WTC11 (cell line): ENCODE results near the gene CNOT1. TPM values are rescaled to one million over a fixed set of nuclear protein-coding genes. Genes with fewer than 3 reads are reported as not detected.

Experiments
- ATAC-seq: fragments of 200-7000 bp; cut with Tn5 transposase; 2 replicates; pipeline ENCODE4 v1.10.0; 2021; ENCODE audit warnings: mild to moderate bottlenecking, moderate library complexity
- CTCF ChIA-PET: fragments of 300-600 bp; sonication (Branson Sonifier 250); formaldehyde crosslinking; loops from one replicate; lab custom pipeline; 2021; ENCODE audit warnings: antibody characterized with exemption; lab: Charles Lee
- POLR2A ChIA-PET: fragments of 350-600 bp; sonication (Branson Sonifier 250); formaldehyde crosslinking; loops from one replicate; lab custom pipeline; 2021; ENCODE audit warnings: antibody characterized with exemption; lab: Charles Lee
- DNase-seq: peaks from one replicate; pipeline ENCODE4 v3.0.0; 2021; ENCODE audit warnings: low spot score
- H3K27ac Mint-ChIP-seq: 2 replicates; pipeline ENCODE4 v1.8.0; 2021; ENCODE audit warnings: mixed read lengths
- H3K27me3 Mint-ChIP-seq: 2 replicates; pipeline ENCODE4 v1.8.0; 2021; ENCODE audit warnings: low read depth, mild to moderate bottlenecking, moderate library complexity, mixed read lengths
- H3K36me3 Mint-ChIP-seq: 2 replicates; pipeline ENCODE4 v1.8.0; 2021; ENCODE audit warnings: mixed read lengths
- H3K4me1 Mint-ChIP-seq: 2 replicates; pipeline ENCODE4 v1.8.0; 2022; ENCODE audit warnings: mixed read lengths
- H3K4me3 Mint-ChIP-seq: 2 replicates; pipeline ENCODE4 v1.8.0; 2021; ENCODE audit warnings: mild to moderate bottlenecking, moderate library complexity, mixed read lengths
- H3K9me3 Mint-ChIP-seq: 2 replicates; pipeline ENCODE4 v1.8.0; 2021; ENCODE audit warnings: mixed read lengths
- ATF1 ChIP-seq: sonication (generic); formaldehyde crosslinking; IDR thresholded peaks from 2 replicates; pipeline ENCODE4 v1.8.1; 2023; ENCODE audit warnings: mild to moderate bottlenecking, moderate library complexity, missing genetic modification reagents
- FOXJ3 ChIP-seq: sonication (generic); formaldehyde crosslinking; IDR thresholded peaks from 2 replicates; pipeline ENCODE4 v1.9.0; 2021; ENCODE audit warnings: missing genetic modification reagents, mild to moderate bottlenecking, borderline replicate concordance
- IRF2 ChIP-seq: sonication (generic); formaldehyde crosslinking; IDR thresholded peaks from 2 replicates; pipeline ENCODE4 v1.8.0; 2022; ENCODE audit warnings: low read depth, missing genetic modification reagents, borderline replicate concordance
- JUN ChIP-seq: sonication (generic); formaldehyde crosslinking; IDR thresholded peaks from 2 replicates; pipeline ENCODE4 v1.8.0; 2023; ENCODE audit warnings: mild to moderate bottlenecking, missing genetic modification reagents
- KAT7 ChIP-seq: sonication (generic); formaldehyde crosslinking; IDR thresholded peaks from 2 replicates; pipeline ENCODE4 v1.8.1; 2023; ENCODE audit warnings: missing genetic modification reagents, mild to moderate bottlenecking, borderline replicate concordance
- MXD4 ChIP-seq: fragments of 250-450 bp; sonication (Bioruptor Pico); IDR thresholded peaks from 2 replicates; pipeline ENCODE4 v1.8.0; 2021; ENCODE audit warnings: mild to moderate bottlenecking, moderate library complexity, borderline replicate concordance
- MYBL2 ChIP-seq: sonication (generic); formaldehyde crosslinking; IDR thresholded peaks from 2 replicates; pipeline ENCODE4 v1.8.1; 2023; ENCODE audit warnings: mild to moderate bottlenecking, moderate library complexity, missing genetic modification reagents
- NFE2L1 ChIP-seq: sonication (generic); formaldehyde crosslinking; IDR thresholded peaks from 2 replicates; pipeline ENCODE4 v1.8.1; 2023; ENCODE audit warnings: missing genetic modification reagents
- NR3C1 ChIP-seq: sonication (generic); formaldehyde crosslinking; conservative IDR thresholded peaks from 2 replicates; pipeline ENCODE4 v1.8.1; 2023; ENCODE audit warnings: low read depth, mild to moderate bottlenecking, missing genetic modification reagents
- SMAD3 ChIP-seq: sonication (generic); formaldehyde crosslinking; IDR thresholded peaks from 2 replicates; pipeline ENCODE4 v1.8.0; 2022; ENCODE audit warnings: missing genetic modification reagents, mild to moderate bottlenecking, borderline replicate concordance
- SOX15 ChIP-seq: fragments of 250-450 bp; sonication (Bioruptor Pico); IDR thresholded peaks from 2 replicates; pipeline ENCODE4 v1.9.0; 2021; ENCODE audit warnings: mild to moderate bottlenecking
- ZNF121 ChIP-seq: sonication (generic); formaldehyde crosslinking; IDR thresholded peaks from 2 replicates; pipeline ENCODE4 v1.8.0; 2023; ENCODE audit warnings: missing genetic modification reagents
- ZNF263 ChIP-seq: sonication (generic); formaldehyde crosslinking; IDR thresholded peaks from 2 replicates; pipeline ENCODE4 v1.8.1; 2022; ENCODE audit warnings: low read depth, mild to moderate bottlenecking, moderate library complexity, missing genetic modification reagents
- total RNA-seq: library from RNA; stranded (reverse); gene quantifications from 3 replicates; pipeline ENCODE4 v1.2.3, GENCODE V29; 2021
- TF ChIP-seq, protein P1 (sequence below): sonication (generic); formaldehyde crosslinking; IDR thresholded peaks from 2 replicates; pipeline ENCODE4 v1.8.1; 2022; ENCODE audit warnings: low read depth, missing genetic modification reagents, borderline replicate concordance
- TF ChIP-seq, protein P2 (sequence below): sonication (generic); formaldehyde crosslinking; IDR thresholded peaks from 2 replicates; pipeline ENCODE4 v1.8.0; 2023; ENCODE audit warnings: missing genetic modification reagents, mild to moderate bottlenecking, borderline replicate concordance
- TF ChIP-seq, protein P3 (sequence below): fragments of 250-450 bp; sonication (Bioruptor Pico); IDR thresholded peaks from 2 replicates; pipeline ENCODE4 v1.9.0; 2021; ENCODE audit warnings: mild to moderate bottlenecking
- TF ChIP-seq, protein P4 (sequence below): fragments of 200-600 bp; IDR thresholded peaks from 2 replicates; pipeline ENCODE4 v1.8.0; 2022; ENCODE audit warnings: antibody characterized with exemption
- TF ChIP-seq, protein P5 (sequence below): sonication (generic); formaldehyde crosslinking; IDR thresholded peaks from 2 replicates; pipeline ENCODE4 v1.8.1; 2022; ENCODE audit warnings: missing genetic modification reagents, borderline replicate concordance
- TF ChIP-seq, protein P6 (sequence below): fragments of 250-450 bp; sonication (Bioruptor Pico); IDR thresholded peaks from 2 replicates; pipeline ENCODE4 v2.1.2; 2022; ENCODE audit warnings: mild to moderate bottlenecking, moderate library complexity
- TF ChIP-seq, protein P7 (sequence below): sonication (generic); formaldehyde crosslinking; IDR thresholded peaks from 2 replicates; pipeline ENCODE4 v1.8.1; 2023; ENCODE audit warnings: mild to moderate bottlenecking, missing genetic modification reagents

The CNOT1 gene
- total RNA-seq, 1 experiment from 2014 or later: 314 TPM

DNA sequence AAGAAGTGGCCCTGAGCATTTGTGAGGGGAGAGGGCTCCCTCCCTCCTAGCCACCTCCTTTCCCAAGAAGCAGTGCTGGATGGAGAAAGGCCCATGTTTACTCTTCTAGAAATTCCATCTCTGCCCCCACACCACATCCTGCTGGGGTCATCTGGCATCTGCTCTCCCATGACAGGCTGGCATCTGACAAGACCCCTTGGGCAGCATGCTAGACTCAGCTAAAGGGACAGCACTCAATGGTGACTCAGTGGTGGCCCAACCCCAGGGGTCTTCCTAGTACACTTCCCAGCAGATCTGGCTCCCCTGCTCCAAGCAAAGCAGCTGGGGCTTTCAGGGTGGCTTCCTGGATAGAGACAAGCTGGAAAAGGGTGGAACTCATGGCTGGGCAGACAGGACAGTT lies 40.6 kb upstream of the CNOT1 start (continued):
- TF ChIP-seq, protein P1, sequence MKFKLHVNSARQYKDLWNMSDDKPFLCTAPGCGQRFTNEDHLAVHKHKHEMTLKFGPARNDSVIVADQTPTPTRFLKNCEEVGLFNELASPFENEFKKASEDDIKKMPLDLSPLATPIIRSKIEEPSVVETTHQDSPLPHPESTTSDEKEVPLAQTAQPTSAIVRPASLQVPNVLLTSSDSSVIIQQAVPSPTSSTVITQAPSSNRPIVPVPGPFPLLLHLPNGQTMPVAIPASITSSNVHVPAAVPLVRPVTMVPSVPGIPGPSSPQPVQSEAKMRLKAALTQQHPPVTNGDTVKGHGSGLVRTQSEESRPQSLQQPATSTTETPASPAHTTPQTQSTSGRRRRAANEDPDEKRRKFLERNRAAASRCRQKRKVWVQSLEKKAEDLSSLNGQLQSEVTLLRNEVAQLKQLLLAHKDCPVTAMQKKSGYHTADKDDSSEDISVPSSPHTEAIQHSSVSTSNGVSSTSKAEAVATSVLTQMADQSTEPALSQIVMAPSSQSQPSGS (CRISPR knock-in tag): no peak
- TF ChIP-seq ZNF263 (CRISPR knock-in tag) (no peak), NR3C1 (no peak), IRF2 (CRISPR knock-in tag) (no peak), ATF1 (CRISPR knock-in tag) (no peak)
- TF ChIP-seq, protein P2, sequence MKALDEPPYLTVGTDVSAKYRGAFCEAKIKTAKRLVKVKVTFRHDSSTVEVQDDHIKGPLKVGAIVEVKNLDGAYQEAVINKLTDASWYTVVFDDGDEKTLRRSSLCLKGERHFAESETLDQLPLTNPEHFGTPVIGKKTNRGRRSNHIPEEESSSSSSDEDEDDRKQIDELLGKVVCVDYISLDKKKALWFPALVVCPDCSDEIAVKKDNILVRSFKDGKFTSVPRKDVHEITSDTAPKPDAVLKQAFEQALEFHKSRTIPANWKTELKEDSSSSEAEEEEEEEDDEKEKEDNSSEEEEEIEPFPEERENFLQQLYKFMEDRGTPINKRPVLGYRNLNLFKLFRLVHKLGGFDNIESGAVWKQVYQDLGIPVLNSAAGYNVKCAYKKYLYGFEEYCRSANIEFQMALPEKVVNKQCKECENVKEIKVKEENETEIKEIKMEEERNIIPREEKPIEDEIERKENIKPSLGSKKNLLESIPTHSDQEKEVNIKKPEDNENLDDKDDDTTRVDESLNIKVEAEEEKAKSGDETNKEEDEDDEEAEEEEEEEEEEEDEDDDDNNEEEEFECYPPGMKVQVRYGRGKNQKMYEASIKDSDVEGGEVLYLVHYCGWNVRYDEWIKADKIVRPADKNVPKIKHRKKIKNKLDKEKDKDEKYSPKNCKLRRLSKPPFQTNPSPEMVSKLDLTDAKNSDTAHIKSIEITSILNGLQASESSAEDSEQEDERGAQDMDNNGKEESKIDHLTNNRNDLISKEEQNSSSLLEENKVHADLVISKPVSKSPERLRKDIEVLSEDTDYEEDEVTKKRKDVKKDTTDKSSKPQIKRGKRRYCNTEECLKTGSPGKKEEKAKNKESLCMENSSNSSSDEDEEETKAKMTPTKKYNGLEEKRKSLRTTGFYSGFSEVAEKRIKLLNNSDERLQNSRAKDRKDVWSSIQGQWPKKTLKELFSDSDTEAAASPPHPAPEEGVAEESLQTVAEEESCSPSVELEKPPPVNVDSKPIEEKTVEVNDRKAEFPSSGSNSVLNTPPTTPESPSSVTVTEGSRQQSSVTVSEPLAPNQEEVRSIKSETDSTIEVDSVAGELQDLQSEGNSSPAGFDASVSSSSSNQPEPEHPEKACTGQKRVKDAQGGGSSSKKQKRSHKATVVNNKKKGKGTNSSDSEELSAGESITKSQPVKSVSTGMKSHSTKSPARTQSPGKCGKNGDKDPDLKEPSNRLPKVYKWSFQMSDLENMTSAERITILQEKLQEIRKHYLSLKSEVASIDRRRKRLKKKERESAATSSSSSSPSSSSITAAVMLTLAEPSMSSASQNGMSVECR (CRISPR knock-in tag): no peak

DNA sequence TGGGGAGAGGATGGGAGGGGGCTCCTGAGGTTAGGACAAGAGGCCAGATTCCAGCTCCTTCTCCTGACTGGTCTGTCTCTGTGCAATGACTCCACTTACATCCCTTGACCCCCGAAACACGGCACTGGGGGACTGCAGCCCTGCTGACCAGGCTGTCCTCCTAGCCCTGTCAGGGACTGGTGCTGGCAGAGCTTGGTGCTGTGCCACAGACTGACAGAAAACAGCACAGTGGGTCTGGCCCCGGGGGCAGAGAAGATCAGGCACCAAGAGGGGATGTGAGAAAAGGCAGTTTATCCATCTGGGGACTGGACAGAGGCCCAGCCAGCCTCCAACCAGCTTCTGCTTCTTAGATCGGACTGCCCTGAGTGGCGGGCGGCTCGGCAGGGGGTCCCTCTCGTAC lies 35.6 kb upstream of the CNOT1 start:
- Mint-ChIP-seq H3K4me1 (no peaks in the 10 kb centered on the region), H3K4me3 (no peak overlapping the region), H3K27me3 (no peaks in the 10 kb centered on the region; the same call in 1 of the 2 replicates), H3K27ac (no peak overlapping the region), H3K9me3 (no peaks in the 10 kb centered on the region), H3K36me3 (peaks cover 17% of the 10 kb centered on the region)
- DNase-seq (no peak), ATAC-seq (no peak)
- ChIA-PET CTCF (interaction anchor here (0.5 to 2.4 kb wide), 4 partner anchors 13 to 248 kb away, joined by 4 to 7 read pairs (median 6); no protein-coding TSS in a partner anchor), POLR2A (no interaction called here)
- TF ChIP-seq SMAD3 (CRISPR knock-in tag) (no peak), JUN (CRISPR knock-in tag) (no peak), NFE2L1 (CRISPR knock-in tag) (no peak), KAT7 (CRISPR knock-in tag) (no peak), SOX15 (CRISPR knock-in tag) (no peak), MYBL2 (no peak), ZNF121 (CRISPR knock-in tag) (no peak), MXD4 (CRISPR knock-in tag) (no peak), FOXJ3 (CRISPR knock-in tag) (no peak), NR3C1 (no peak)
- TF ChIP-seq, protein P3, sequence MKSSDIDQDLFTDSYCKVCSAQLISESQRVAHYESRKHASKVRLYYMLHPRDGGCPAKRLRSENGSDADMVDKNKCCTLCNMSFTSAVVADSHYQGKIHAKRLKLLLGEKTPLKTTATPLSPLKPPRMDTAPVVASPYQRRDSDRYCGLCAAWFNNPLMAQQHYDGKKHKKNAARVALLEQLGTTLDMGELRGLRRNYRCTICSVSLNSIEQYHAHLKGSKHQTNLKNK (CRISPR knock-in tag): no peak
- TF ChIP-seq, protein P4, sequence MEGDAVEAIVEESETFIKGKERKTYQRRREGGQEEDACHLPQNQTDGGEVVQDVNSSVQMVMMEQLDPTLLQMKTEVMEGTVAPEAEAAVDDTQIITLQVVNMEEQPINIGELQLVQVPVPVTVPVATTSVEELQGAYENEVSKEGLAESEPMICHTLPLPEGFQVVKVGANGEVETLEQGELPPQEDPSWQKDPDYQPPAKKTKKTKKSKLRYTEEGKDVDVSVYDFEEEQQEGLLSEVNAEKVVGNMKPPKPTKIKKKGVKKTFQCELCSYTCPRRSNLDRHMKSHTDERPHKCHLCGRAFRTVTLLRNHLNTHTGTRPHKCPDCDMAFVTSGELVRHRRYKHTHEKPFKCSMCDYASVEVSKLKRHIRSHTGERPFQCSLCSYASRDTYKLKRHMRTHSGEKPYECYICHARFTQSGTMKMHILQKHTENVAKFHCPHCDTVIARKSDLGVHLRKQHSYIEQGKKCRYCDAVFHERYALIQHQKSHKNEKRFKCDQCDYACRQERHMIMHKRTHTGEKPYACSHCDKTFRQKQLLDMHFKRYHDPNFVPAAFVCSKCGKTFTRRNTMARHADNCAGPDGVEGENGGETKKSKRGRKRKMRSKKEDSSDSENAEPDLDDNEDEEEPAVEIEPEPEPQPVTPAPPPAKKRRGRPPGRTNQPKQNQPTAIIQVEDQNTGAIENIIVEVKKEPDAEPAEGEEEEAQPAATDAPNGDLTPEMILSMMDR: no peak
- TF ChIP-seq, protein P5, sequence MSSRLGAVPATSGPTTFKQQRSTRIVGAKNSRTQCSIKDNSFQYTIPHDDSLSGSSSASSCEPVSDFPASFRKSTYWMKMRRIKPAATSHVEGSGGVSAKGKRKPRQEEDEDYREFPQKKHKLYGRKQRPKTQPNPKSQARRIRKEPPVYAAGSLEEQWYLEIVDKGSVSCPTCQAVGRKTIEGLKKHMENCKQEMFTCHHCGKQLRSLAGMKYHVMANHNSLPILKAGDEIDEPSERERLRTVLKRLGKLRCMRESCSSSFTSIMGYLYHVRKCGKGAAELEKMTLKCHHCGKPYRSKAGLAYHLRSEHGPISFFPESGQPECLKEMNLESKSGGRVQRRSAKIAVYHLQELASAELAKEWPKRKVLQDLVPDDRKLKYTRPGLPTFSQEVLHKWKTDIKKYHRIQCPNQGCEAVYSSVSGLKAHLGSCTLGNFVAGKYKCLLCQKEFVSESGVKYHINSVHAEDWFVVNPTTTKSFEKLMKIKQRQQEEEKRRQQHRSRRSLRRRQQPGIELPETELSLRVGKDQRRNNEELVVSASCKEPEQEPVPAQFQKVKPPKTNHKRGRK: no peak
- TF ChIP-seq, protein P6, sequence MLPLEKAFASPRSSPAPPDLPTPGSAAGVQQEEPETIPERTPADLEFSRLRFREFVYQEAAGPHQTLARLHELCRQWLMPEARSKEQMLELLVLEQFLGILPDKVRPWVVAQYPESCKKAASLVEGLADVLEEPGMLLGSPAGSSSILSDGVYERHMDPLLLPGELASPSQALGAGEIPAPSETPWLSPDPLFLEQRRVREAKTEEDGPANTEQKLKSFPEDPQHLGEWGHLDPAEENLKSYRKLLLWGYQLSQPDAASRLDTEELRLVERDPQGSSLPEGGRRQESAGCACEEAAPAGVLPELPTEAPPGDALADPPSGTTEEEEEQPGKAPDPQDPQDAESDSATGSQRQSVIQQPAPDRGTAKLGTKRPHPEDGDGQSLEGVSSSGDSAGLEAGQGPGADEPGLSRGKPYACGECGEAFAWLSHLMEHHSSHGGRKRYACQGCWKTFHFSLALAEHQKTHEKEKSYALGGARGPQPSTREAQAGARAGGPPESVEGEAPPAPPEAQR (CRISPR knock-in tag): no peak
- TF ChIP-seq, protein P7, sequence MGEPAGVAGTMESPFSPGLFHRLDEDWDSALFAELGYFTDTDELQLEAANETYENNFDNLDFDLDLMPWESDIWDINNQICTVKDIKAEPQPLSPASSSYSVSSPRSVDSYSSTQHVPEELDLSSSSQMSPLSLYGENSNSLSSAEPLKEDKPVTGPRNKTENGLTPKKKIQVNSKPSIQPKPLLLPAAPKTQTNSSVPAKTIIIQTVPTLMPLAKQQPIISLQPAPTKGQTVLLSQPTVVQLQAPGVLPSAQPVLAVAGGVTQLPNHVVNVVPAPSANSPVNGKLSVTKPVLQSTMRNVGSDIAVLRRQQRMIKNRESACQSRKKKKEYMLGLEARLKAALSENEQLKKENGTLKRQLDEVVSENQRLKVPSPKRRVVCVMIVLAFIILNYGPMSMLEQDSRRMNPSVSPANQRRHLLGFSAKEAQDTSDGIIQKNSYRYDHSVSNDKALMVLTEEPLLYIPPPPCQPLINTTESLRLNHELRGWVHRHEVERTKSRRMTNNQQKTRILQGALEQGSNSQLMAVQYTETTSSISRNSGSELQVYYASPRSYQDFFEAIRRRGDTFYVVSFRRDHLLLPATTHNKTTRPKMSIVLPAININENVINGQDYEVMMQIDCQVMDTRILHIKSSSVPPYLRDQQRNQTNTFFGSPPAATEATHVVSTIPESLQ: no peak
